MCF 10A (cell line): ENCODE measurements around the gene MGAT5. TPM values are rescaled to one million over a fixed set of nuclear protein-coding genes. Genes with fewer than 3 reads are reported as not detected.

Experiments
- BruUV-seq: library from RNA; stranded (reverse); fragments of 400-500 nt; replicated peaks from 2 replicates; lab custom pipeline; 2021; lab: Mats Ljungman, UMichigan
- CTCF ChIA-PET: fragments of 300-600 bp; sonication (Branson Sonifier 250); formaldehyde crosslinking; extraction: SDS; loops from one replicate; lab custom pipeline; 2021; ENCODE audit warnings: antibody characterized with exemption, inconsistent platforms; lab: Yijun Ruan, JAX
- POLR2A ChIA-PET: fragments of 300-600, 350-650 bp; sonication (Branson Sonifier 250); formaldehyde crosslinking; extraction: SDS; loops from one replicate; lab custom pipeline; 2020; ENCODE audit warnings: antibody characterized with exemption, inconsistent platforms; lab: Yijun Ruan, JAX
- DNase-seq: peaks from one replicate; pipeline ENCODE4 v3.0.0-alpha.2; 2018; ENCODE audit not compliant: unreplicated experiment
- H3K27ac Mint-ChIP-seq: one replicate; pipeline ENCODE4 v1.8.0; 2022; ENCODE audit warnings: mild to moderate bottlenecking, low read depth, mixed read lengths; ENCODE audit not compliant: unreplicated experiment
- H3K27me3 Mint-ChIP-seq: one replicate; pipeline ENCODE4 v1.8.0; 2022; ENCODE audit warnings: mixed read lengths; ENCODE audit not compliant: insufficient read depth, unreplicated experiment
- H3K36me3 Mint-ChIP-seq: one replicate; pipeline ENCODE4 v1.8.0; 2022; ENCODE audit warnings: mild to moderate bottlenecking, moderate library complexity, mixed read lengths; ENCODE audit not compliant: insufficient read depth, unreplicated experiment
- H3K4me1 Mint-ChIP-seq: one replicate; pipeline ENCODE4 v1.8.0; 2022; ENCODE audit warnings: mixed read lengths; ENCODE audit not compliant: insufficient read depth, unreplicated experiment
- H3K4me3 Mint-ChIP-seq: one replicate; pipeline ENCODE4 v1.8.0; 2022; ENCODE audit warnings: mild to moderate bottlenecking, moderate library complexity, mixed read lengths; ENCODE audit not compliant: unreplicated experiment
- H3K9me3 Mint-ChIP-seq: one replicate; pipeline ENCODE4 v1.8.0; 2022; ENCODE audit warnings: mixed read lengths; ENCODE audit not compliant: unreplicated experiment
- intact Hi-C: fragments of 100-400 bp; cut with micrococcal nuclease; formaldehyde crosslinking; loops from 2 replicates; pipeline ENCODE4 v1.14.1; 2022
- total RNA-seq: library from RNA; stranded (reverse); gene quantifications from 2 replicates; pipeline ENCODE4 v1.2.3, GENCODE V29; 2022
- TF ChIP-seq, protein P1 (sequence below): fragments of 200-600 bp; IDR thresholded peaks from one replicate; pipeline ENCODE4 v1.8.0; 2022; ENCODE audit warnings: antibody characterized with exemption, mild to moderate bottlenecking; ENCODE audit not compliant: unreplicated experiment

The MGAT5 gene
- total RNA-seq, 1 experiment from 2014 or later, result 22.2 TPM

DNA sequence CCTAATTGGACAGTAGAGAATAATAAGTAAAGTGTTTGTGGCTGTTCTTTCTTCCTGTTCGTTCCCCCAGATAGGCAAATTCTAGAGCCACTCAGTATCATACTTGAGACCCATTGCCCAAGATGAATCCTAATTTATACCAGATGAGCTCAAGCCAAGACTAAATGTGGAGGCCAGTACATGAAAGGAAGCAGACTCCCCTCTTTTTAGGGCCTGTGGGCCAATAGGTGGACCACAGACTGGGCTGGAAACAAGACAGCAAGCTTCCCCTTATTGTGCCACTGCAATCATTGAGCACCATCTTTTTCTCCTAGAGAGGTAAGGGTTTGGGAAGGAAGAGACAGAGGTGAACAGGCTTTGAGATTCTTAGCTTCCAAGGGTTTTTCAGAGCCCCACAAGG lies 141.9 kb downstream of the MGAT5 start:
- Mint-ChIP-seq H3K27me3 (no peaks in the 10 kb centered on the region), H3K4me3 (no peak overlapping the region)

DNA sequence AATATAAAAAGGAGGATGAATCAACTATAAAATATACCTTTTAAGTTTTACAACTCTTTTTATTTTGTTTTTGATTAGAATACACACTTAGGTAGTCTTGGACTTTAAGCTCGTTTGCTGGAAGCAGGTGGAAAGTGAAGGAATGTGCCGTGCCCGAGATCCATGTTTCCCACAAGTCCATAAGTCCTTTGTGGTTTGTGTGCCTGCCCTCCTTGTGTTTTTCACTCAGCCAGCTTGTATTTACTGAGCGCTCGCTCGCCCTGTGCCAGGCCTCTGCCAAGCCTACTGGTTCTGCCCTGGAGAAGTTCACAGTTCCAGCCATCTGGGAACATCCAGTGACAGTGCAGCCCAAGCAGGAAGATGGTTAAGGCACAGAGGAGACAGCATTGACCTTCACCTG lies 142.6 kb downstream of the MGAT5 start:
- CTCF ChIA-PET, result interaction anchor here (0.6 to 1.2 kb wide), 5 partner anchors 8 to 237 kb away, joined by 3 to 4 read pairs (median 3); no protein-coding TSS in a partner anchor
- H3K27ac Mint-ChIP-seq, result no peak overlapping the region
- TF ChIP-seq, protein P1, sequence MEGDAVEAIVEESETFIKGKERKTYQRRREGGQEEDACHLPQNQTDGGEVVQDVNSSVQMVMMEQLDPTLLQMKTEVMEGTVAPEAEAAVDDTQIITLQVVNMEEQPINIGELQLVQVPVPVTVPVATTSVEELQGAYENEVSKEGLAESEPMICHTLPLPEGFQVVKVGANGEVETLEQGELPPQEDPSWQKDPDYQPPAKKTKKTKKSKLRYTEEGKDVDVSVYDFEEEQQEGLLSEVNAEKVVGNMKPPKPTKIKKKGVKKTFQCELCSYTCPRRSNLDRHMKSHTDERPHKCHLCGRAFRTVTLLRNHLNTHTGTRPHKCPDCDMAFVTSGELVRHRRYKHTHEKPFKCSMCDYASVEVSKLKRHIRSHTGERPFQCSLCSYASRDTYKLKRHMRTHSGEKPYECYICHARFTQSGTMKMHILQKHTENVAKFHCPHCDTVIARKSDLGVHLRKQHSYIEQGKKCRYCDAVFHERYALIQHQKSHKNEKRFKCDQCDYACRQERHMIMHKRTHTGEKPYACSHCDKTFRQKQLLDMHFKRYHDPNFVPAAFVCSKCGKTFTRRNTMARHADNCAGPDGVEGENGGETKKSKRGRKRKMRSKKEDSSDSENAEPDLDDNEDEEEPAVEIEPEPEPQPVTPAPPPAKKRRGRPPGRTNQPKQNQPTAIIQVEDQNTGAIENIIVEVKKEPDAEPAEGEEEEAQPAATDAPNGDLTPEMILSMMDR, result no peak

More for the DNA sequence above, 141.9 kb downstream of the MGAT5 start:
- Mint-ChIP-seq H3K27ac (no peak overlapping the region), H3K4me1 (peaks cover 52% of the 10 kb centered on the region), H3K9me3 (no peaks in the 10 kb centered on the region), H3K36me3 (no peaks in the 10 kb centered on the region)
- ChIA-PET POLR2A (interaction anchor here (0.7 kb wide), 1 partner anchor 9 kb away, joined by 3 read pairs; no protein-coding TSS in a partner anchor), CTCF (interaction anchor here (0.6 to 1.4 kb wide), 4 partner anchors 11 to 189 kb away, joined by 3 to 4 read pairs (median 3); no protein-coding TSS in a partner anchor)
- BruUV-seq, result no TSS peak
- TF ChIP-seq, protein P1, result no peak
- intact Hi-C loops, result no loop called here
- no peak for DNase-seq

DNA sequence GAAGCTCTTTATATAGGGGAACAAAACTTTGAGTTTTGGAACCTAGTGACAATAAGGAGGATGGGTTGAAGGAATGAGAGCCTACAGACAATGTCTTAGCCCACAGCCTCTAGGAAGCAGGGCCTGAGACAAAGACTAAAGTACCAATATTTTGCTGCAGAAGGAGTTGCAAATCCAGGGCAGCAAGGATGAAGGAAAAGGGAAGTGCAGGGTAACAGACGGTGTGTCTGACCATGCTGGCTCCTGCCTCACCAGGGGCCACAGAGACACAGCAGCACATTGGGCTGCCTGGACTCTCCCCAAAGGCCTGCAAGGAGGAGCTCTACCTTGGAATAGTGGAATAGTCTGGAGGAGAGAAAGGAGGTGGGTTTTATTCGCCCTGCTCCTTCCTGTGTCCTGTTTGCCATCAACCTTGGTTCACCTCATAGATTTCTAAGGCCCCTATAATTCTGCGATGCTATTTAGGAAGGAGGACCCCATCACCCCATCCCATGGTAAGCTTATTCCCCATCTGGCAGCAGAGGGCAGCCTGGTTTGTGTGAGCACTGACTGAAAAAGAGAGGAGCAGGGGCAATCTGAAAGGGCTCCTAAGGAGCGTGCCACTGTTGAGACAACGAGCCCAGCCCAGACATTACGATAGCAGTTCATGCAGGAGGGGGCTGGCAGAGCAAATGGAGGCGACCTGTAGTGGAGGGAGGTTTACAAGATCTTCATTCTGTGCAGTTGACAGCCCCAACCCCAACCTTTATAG lies 143.4 kb downstream of the MGAT5 start:
- H3K36me3 Mint-ChIP-seq, result no peaks in the 10 kb centered on the region
- POLR2A ChIA-PET, result interaction anchor here (1.1 kb wide), 1 partner anchor 8 kb away, joined by 4 read pairs; no protein-coding TSS in a partner anchor
- no peaks in the 10 kb centered on the region for H3K27me3 Mint-ChIP-seq
- no peak overlapping the region for H3K4me3 Mint-ChIP-seq
- TF ChIP-seq, protein P1, result no peak
- peaks cover 52% of the 10 kb centered on the region for H3K4me1 Mint-ChIP-seq
- CTCF ChIA-PET, result interaction anchor here (0.6 to 5.9 kb wide), 6 partner anchors 8 to 279 kb away, joined by 3 to 63 read pairs (median 4); no protein-coding TSS in a partner anchor
- no peaks in the 10 kb centered on the region for H3K9me3 Mint-ChIP-seq
- no peak overlapping the region for H3K27ac Mint-ChIP-seq
- no TSS peak for BruUV-seq
- intact Hi-C loops, result no loop called here
- DNase-seq, result no peak

More for the DNA sequence above, 142.6 kb downstream of the MGAT5 start:
- POLR2A ChIA-PET, result interaction anchor here (1.1 kb wide), 1 partner anchor 9 kb away, joined by 4 read pairs; no protein-coding TSS in a partner anchor
- no peak overlapping the region for H3K4me3 Mint-ChIP-seq
- intact Hi-C loops, result no loop called here
- DNase-seq, result no peak
- peaks cover 52% of the 10 kb centered on the region for H3K4me1 Mint-ChIP-seq
- no peaks in the 10 kb centered on the region for H3K36me3 Mint-ChIP-seq
- no peaks in the 10 kb centered on the region for H3K27me3 Mint-ChIP-seq
- no peaks in the 10 kb centered on the region for H3K9me3 Mint-ChIP-seq
- no TSS peak for BruUV-seq

- no TSS peak for BruUV-seq
- ChIA-PET POLR2A (interaction anchor here (1.1 to 1.7 kb wide), 5 partner anchors 8 to 519 kb away, joined by 3 to 6 read pairs (median 3); no protein-coding TSS in a partner anchor), CTCF (interaction anchor here (0.6 to 5.9 kb wide), 11 partner anchors 9 to 280 kb away, joined by 3 to 63 read pairs (median 4); no protein-coding TSS in a partner anchor)
- Mint-ChIP-seq H3K4me1 (peaks cover 58% of the 10 kb centered on the region), H3K27me3 (no peaks in the 10 kb centered on the region), H3K4me3 (no peak overlapping the region), H3K27ac (peak overlapping the region; percentile 1), H3K9me3 (no peaks in the 10 kb centered on the region), H3K36me3 (no peaks in the 10 kb centered on the region)
- intact Hi-C loops, result no loop called here
- TF ChIP-seq, protein P1, result no peak
- DNase-seq, result peak; percentile 53
Observed at GRCh38 chr2:134398300-134398699, 144.4 kb downstream of the MGAT5 start.
